Measurements from ENCODE around the gene FAM187B.

DNA sequence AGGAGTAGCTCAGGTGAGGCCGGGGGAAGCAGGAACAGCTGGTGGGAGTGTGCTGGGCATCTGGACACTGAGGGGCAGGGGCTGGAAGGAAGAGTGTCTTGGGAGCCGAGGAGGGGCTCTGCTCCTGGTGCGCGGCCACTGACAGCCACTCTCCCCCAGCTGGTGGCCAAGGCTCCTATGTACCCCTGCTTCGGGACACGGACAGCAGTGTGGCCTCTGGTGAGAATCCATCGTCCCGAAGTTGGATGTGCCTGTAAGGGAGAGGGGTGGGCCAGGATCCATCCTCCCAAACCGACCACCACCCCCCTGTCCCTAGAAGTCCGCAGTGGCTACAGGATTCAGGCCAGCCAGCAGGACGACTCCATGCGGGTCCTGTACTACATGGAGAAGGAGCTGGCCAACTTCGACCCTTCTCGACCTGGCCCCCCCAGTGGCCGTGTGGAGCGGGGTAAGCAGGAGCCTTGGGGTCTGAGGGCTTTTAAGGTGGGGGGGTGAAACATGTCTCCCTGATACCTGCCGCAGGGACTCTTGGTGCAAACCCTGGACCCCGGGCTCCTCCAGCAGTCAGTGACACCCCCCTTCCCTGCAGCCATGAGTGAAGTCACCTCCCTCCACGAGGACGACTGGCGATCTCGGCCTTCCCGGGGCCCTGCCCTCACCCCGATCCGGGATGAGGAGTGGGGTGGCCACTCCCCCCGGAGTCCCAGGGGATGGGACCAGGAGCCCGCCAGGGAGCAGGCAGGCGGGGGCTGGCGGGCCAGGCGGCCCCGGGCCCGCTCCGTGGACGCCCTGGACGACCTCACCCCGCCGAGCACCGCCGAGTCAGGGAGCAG lies 38.2 kb upstream of the FAM187B start:
- TF ChIP-seq CTCF (IDR thresholded peaks at IDR 0.05; ENCODE audit: insufficient read depth, low read depth, low read length): no peak
- TF ChIP-seq EZH2 (IDR thresholded peaks at IDR 0.05; ENCODE audit: insufficient read depth, low read length): no peak

Measured in astrocyte (in vitro differentiated cells and primary cell).